B cell (primary cell): ENCODE results near the gene GPC5. TPM values are rescaled to one million over a fixed set of nuclear protein-coding genes. Genes with fewer than 3 reads are reported as not detected.

ENCODE experiments used
- ATAC-seq: fragments of 200-7000 bp; cut with Tn5 transposase; one replicate; pipeline ENCODE4 v1.10.0; 2021; ENCODE audit warnings: low read depth, mild to moderate bottlenecking, moderate number of reproducible peaks, moderate library complexity
- CTCF ChIA-PET: fragments of 350-600 bp; sonication (Branson Sonifier 250); formaldehyde crosslinking; loops from one replicate; lab custom pipeline; 2021; ENCODE audit warnings: antibody characterized with exemption, inconsistent platforms; lab: Charles Lee
- POLR2A ChIA-PET: fragments of 350-600 bp; sonication (Branson Sonifier 250); formaldehyde crosslinking; loops from one replicate; lab custom pipeline; 2021; ENCODE audit warnings: antibody characterized with exemption; lab: Charles Lee
- DNase-seq: peaks from one replicate; pipeline ENCODE4 v3.0.0; 2013
- H2AFZ ChIP-seq: 2 replicates; pipeline ENCODE4 v1.6.1; 2012; ENCODE audit warnings: mild to moderate bottlenecking, low read depth, low read length; ENCODE audit not compliant: insufficient read depth, poor library complexity, severe bottlenecking
- H3K27ac ChIP-seq, 2 donors: 1 replicate in 1 of 2; 2 replicates in 1 of 2; pipeline ENCODE4 v1.5.1; 2012 to 2013; ENCODE audit warnings: low read length in 2 of 2, mild to moderate bottlenecking in 2 of 2, moderate library complexity in 1 of 2
- H3K27me3 ChIP-seq, 4 experiments: fragments of 200-600 bp in 1 of 4; sonication (generic) in 1 of 4; replicated peaks in 1 of 4; 1 replicate in 2 of 4; 2 replicates in 2 of 4; pipeline versions ENCODE4 v1.6.1 to v1.7.0; 2013 to 2016; ENCODE audit warnings: low read length in 3 of 4, mild to moderate bottlenecking in 2 of 4, mixed read lengths in 1 of 4, moderate library complexity in 1 of 4; ENCODE audit not compliant: insufficient read depth in 4 of 4, control insufficient read depth in 3 of 4; ENCODE audit errors: control extremely low read depth in 1 of 4
- H3K36me3 ChIP-seq, 2 experiments: replicated peaks in 1 of 2; 1 replicate in 1 of 2; 2 replicates in 1 of 2; pipeline versions ENCODE4 v1.6.1 to v1.7.1; 2013; ENCODE audit warnings: low read length in 1 of 2; ENCODE audit not compliant: insufficient read depth in 2 of 2, control insufficient read depth in 1 of 2; ENCODE audit errors: control extremely low read depth in 1 of 2, extremely low read depth in 1 of 2
- H3K4me1 ChIP-seq, 2 donors: fragments of 200-600 bp in 1 of 2; sonication (generic) in 1 of 2; 1 replicate in 1 of 2; 2 replicates in 1 of 2; pipeline versions ENCODE4 v1.5.1 to v1.6.1; 2013 to 2017; ENCODE audit warnings: low read length in 2 of 2; ENCODE audit not compliant: control insufficient read depth in 2 of 2, insufficient read depth in 2 of 2
- H3K4me2 ChIP-seq: replicated peaks from 2 replicates; pipeline ENCODE3; 2012; ENCODE audit warnings: mild to moderate bottlenecking, low read depth, low read length; ENCODE audit not compliant: poor library complexity, severe bottlenecking
- H3K4me3 ChIP-seq, 5 experiments: fragments of 200-600 bp in 1 of 5; sonication (generic) in 1 of 5; 1 replicate in 3 of 5; 2 replicates in 2 of 5; pipeline versions ENCODE4 v1.5.1 to v1.7.0; 2011 to 2016; ENCODE audit warnings: low read length in 4 of 5, mild to moderate bottlenecking in 4 of 5, low read depth in 2 of 5, control low read depth in 1 of 5, moderate library complexity in 1 of 5; ENCODE audit not compliant: insufficient read depth in 1 of 5; ENCODE audit errors: control extremely low read depth in 1 of 5, extremely low read depth in 1 of 5
- H3K79me2 ChIP-seq: fragments of 200-600 bp; sonication (generic); one replicate; pipeline ENCODE4 v1.6.0; 2016; ENCODE audit warnings: low read length; ENCODE audit not compliant: control insufficient read depth, insufficient read depth
- H3K9ac ChIP-seq: fragments of 200-600 bp; sonication (generic); 2 replicates; pipeline ENCODE4 v1.6.1; 2017; ENCODE audit warnings: mild to moderate bottlenecking, low read length, moderate library complexity
- H3K9me3 ChIP-seq, 3 donors: one replicate each; pipeline versions ENCODE4 v1.6.1 to v1.7.1; 2013; ENCODE audit warnings: low read length in 2 of 3; ENCODE audit not compliant: control insufficient read depth in 2 of 3, insufficient read depth in 1 of 3; ENCODE audit errors: control extremely low read depth in 1 of 3
- H4K20me1 ChIP-seq: 2 replicates; pipeline ENCODE4 v1.6.0; 2012; ENCODE audit warnings: mild to moderate bottlenecking, low read length; ENCODE audit not compliant: insufficient read depth, control insufficient read depth, poor library complexity, severe bottlenecking
- H3K27ac Mint-ChIP-seq: one replicate; pipeline ENCODE4 v1.8.0; 2021; ENCODE audit warnings: mixed read lengths
- H3K27me3 Mint-ChIP-seq: one replicate; pipeline ENCODE4 v1.8.0; 2021; ENCODE audit warnings: mixed read lengths
- H3K4me1 Mint-ChIP-seq: one replicate; pipeline ENCODE4 v1.8.0; 2021; ENCODE audit warnings: mixed read lengths
- H3K4me3 Mint-ChIP-seq: one replicate; pipeline ENCODE4 v1.8.0; 2021; ENCODE audit warnings: mixed read lengths
- H3K9me3 Mint-ChIP-seq: one replicate; pipeline ENCODE4 v1.8.0; 2022; ENCODE audit warnings: mixed read lengths; ENCODE audit not compliant: insufficient read depth
- CTCF ChIP-seq: fragments of 200-600 bp; IDR thresholded peaks from one replicate; pipeline ENCODE4 v1.8.0; 2022; ENCODE audit warnings: antibody characterized with exemption, mild to moderate bottlenecking
- EZH2 ChIP-seq: IDR thresholded peaks from 2 replicates; pipeline ENCODE4 v1.6.1; 2012; ENCODE audit warnings: borderline replicate concordance, low read depth, mild to moderate bottlenecking, moderate library complexity, low read length; ENCODE audit not compliant: insufficient read depth, poor library complexity, severe bottlenecking
- WGBS: methylation state at CpG from one replicate; pipeline ENCODE4 v1.1.5; 2013; ENCODE audit warnings: missing lambda C conversion rate; ENCODE audit not compliant: insufficient coverage; 5-methylcytosine and 5-hydroxymethylcytosine counted together
- intact Hi-C: fragments of 100-400 bp; cut with micrococcal nuclease; formaldehyde crosslinking; loops from one replicate; pipeline ENCODE4 v1.10.0; 2022
- polyA plus RNA-seq: library from polyadenylated mRNA; depleted of rRNA; stranded (reverse); fragments of >200 nt; gene quantifications from 2 replicates; pipeline ENCODE4 v1.2.3, GENCODE V29; 2012
- total RNA-seq, 2 donors: library from RNA; stranded (reverse); fragments of 120-200 nt in 1 of 2; gene quantifications; 1 replicate in 1 of 2; 2 replicates in 1 of 2; pipeline versions ENCODE4 v1.2.3 to v1.2.4, GENCODE V29; 2013 to 2022

GPC5 gene
- total and polyA plus RNA-seq, 2 donors (not counting 1 experiment from before 2014, with no cell fraction given), result 0.15 to 0.30 TPM

GRCh38 chr13:92135509-92135908 lies 737.1 kb downstream of the GPC5 start:
- Mint-ChIP-seq H3K4me3 (no peak overlapping the region), H3K9me3 (no peaks in the 10 kb centered on the region), H3K4me1 (no peaks in the 10 kb centered on the region), H3K27me3 (no peaks in the 10 kb centered on the region), H3K27ac (no peak overlapping the region)
- no peak for DNase-seq
- no peak overlapping the region for H3K4me2 ChIP-seq
- H4K20me1 ChIP-seq, result no peaks in the 10 kb centered on the region
- intact Hi-C loops, result no loop called here
- no peak for TF ChIP-seq CTCF
- no peak for TF ChIP-seq EZH2
- WGBS, result 100% methylated on average over 2 of the region's 7 CpGs
- H3K36me3 ChIP-seq, result no peaks in the 10 kb centered on the region
- no peaks in the 10 kb centered on the region for H3K4me1 ChIP-seq
- H3K9me3 ChIP-seq, result no peaks in the 10 kb centered on the region
- no peak overlapping the region for H3K4me3 ChIP-seq
- H3K27me3 ChIP-seq, result no peaks in the 10 kb centered on the region
- H3K79me2 ChIP-seq, result no peaks in the 10 kb centered on the region
- no peak overlapping the region for H3K9ac ChIP-seq
- no peak overlapping the region for H3K27ac ChIP-seq
- ChIA-PET POLR2A (no interaction called here), CTCF (no interaction called here)
- H2AFZ ChIP-seq, result no peak overlapping the region
- ATAC-seq, result no peak

- Histone ChIP-seq H3K9ac (no peak overlapping the region), H3K36me3 (no peaks in the 10 kb centered on the region), H2AFZ (no peak overlapping the region), H3K9me3 (no peaks in the 10 kb centered on the region), H3K4me3 (no peak overlapping the region), H3K4me2 (no peak overlapping the region), H3K4me1 (no peaks in the 10 kb centered on the region), H4K20me1 (no peaks in the 10 kb centered on the region), H3K79me2 (no peaks in the 10 kb centered on the region), H3K27me3 (no peaks in the 10 kb centered on the region), H3K27ac (no peak overlapping the region)
- H3K27me3 Mint-ChIP-seq, result no peaks in the 10 kb centered on the region
- DNase-seq, result no peak
- H3K4me3 Mint-ChIP-seq, result no peak overlapping the region
- WGBS, result no CpG with 5 or more reads among the region's 6 CpGs
- POLR2A ChIA-PET, result no interaction called here
- CTCF ChIA-PET, result no interaction called here
- no peaks in the 10 kb centered on the region for H3K9me3 Mint-ChIP-seq
- no peak for ATAC-seq
- H3K27ac Mint-ChIP-seq, result no peak overlapping the region
- TF ChIP-seq CTCF (no peak), EZH2 (no peak)
- intact Hi-C loops, result no loop called here
- H3K4me1 Mint-ChIP-seq, result no peaks in the 10 kb centered on the region
These were observed 738.2 kb downstream of the GPC5 start for GRCh38 chr13:92136449-92137155.
